Fibroblast of the aortic adventitia (primary cell): ENCODE measurements around the gene TYMP. TPM values are rescaled to one million over a fixed set of nuclear protein-coding genes. Genes with fewer than 3 reads are reported as not detected.
"Not testable (repeated sequence)": the region's sequence is repeated elsewhere in the genome, so short reads cannot be mapped to it uniquely, and the experiment has no call there.

ENCODE experiments used
- DNase-seq: peaks from one replicate; pipeline ENCODE4 v3.0.0-alpha.2; 2010; ENCODE audit warnings: low read depth
- H3K4me3 ChIP-seq: 2 replicates; pipeline ENCODE4 v1.5.1; 2011; ENCODE audit warnings: low read depth, mild to moderate bottlenecking, control low read depth, low read length, moderate library complexity
- CTCF ChIP-seq: IDR thresholded peaks from 2 replicates; pipeline ENCODE4 v1.5.1; 2011; ENCODE audit warnings: mild to moderate bottlenecking, low read length, control low read depth, inconsistent platforms; ENCODE audit not compliant: insufficient read depth
- total RNA-seq: library from RNA; depleted of rRNA; stranded (reverse); fragments of >200 nt; gene quantifications from 2 replicates; pipeline ENCODE4 v1.2.3, GENCODE V29; 2012; ENCODE audit warnings: low replicate concordance

The TYMP gene
- total RNA-seq, 1 donor = 23.7 TPM

GRCh38 chr22:50546326-50547262 lies 16.8 kb upstream of the TYMP start:
- DNase-seq = no peak
- no peak for TF ChIP-seq CTCF
- H3K4me3 ChIP-seq = peak overlapping the region; percentile 54

- peak; percentile 82 for DNase-seq
- peak within 1 kb of the TSS; percentile 54 for H3K4me3 ChIP-seq
- TF ChIP-seq CTCF = peak; percentile 59
Measured at GRCh38 chr22:50545522-50546325, 15.9 kb upstream of the TYMP start, which contains the start of gene KLHDC7B. TSS of gene KLHDC7B (plus strand) at chr22:50545899. CDS start at chr22:50546244, 345 bp downstream.

GRCh38 chr22:50544746-50545253 lies 15.0 kb upstream of the TYMP start:
- no peak overlapping the region for H3K4me3 ChIP-seq
- DNase-seq = no peak
- no peak for TF ChIP-seq CTCF

GRCh38 chr22:50544078-50544745 lies 14.4 kb upstream of the TYMP start:
- TF ChIP-seq CTCF = peak; percentile 47
- peak; percentile 53 for DNase-seq
- H3K4me3 ChIP-seq = peak overlapping the region; percentile 5

GRCh38 chr22:50542416-50542927 lies 12.7 kb upstream of the TYMP start:
- no peak overlapping the region for H3K4me3 ChIP-seq
- TF ChIP-seq CTCF = peak; percentile 5

GRCh38 chr22:50541667-50542026 lies 11.8 kb upstream of the TYMP start:
- DNase-seq = peak; percentile 88
- not testable (repeated sequence) for H3K4me3 ChIP-seq

More at GRCh38 chr22:50542416-50542927, 12.7 kb upstream of the TYMP start:
- DNase-seq = no peak
